Limb (tissue), 2 donors: ENCODE results near the gene CPM.
A peak's percentile ranks its signal among the peaks of the same experiment; 100 is the strongest.

Source experiments
- DNase-seq, 2 donors: peaks; one replicate each; pipeline ENCODE4 v3.0.0-alpha.2; 2016; ENCODE audit errors: extremely low spot score in 2 of 2

The CPM gene

DNA sequence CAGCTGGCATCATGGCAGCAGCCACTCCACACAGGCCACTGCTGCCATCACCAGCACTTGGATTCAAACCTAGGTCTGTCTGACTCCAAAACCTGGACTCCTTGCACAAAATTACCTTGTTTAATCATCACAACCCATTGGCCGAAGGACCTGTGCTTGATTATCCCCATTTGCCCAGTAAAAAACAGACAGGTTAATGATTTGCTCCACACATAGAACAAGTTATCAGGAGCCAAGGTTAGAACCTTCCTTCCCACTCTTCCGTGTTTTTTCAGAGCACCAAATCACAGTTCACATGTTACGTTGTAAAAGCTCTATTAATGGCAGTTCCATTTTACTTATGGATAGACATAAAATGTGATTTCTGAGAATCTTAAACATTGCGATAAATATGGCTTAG lies 23.5 kb upstream of the CPM start:
- DNase-seq, result no peak

DNA sequence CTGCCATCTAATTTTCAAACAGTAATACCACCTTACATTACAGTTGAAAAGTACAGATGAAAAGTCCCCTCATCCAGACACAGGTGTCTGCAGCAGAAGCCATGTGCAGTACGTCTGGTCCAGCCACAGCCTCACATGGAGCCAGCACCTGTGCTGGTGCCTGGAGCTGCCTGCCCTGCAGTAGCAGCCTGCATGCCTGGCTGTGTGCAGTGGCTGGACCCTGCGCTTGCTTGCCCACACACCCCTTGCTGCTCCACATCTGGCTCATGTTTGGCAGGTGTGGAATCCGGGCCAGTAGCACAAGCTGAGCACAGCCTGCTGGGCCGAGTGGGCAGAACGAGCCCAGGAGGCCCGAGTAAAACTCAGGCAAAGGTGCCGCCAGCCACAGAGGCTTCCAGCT lies 21.8 kb upstream of the CPM start:
- DNase-seq, result no peak

DNA sequence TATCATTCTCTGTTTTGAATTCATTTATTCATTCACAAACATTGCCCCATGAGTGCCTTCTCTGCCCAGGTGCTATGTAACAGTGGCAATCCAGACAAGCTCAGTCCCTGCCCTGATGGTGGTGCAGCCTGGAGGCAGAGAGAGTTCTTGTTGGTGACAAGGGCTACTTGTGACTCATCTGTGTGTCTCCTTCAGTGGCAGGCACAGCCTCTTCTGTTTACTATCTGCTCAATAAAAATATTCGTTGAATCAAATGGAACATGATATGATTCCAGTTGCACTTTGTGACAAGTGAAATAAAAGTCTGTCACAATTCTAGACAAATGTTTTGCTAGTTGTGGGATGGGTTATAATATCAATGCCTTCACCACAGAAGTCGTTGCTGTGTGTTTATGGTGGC lies 20.6 kb upstream of the CPM start:
- DNase-seq, result no peak

DNA sequence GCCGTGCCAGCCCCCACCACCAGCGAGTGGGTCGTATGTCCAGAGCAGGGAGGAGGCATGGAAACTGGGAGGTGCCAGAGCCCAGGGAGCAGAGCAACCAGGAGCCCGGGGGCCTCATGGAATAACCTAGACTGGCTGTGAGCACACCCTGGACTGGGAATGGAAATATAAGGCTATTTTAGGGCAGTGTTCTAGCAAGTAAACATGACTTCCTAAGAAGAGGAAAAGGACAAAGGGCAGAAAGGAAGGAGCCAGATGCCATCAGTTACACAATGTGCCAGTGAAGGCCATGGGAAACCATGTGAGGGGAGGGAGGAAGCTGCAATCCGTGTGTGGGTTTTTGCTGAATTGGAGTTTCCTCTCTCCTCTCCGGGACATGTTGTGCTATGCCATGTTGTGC lies 18.7 kb upstream of the CPM start:
- DNase-seq, result no peak

DNA sequence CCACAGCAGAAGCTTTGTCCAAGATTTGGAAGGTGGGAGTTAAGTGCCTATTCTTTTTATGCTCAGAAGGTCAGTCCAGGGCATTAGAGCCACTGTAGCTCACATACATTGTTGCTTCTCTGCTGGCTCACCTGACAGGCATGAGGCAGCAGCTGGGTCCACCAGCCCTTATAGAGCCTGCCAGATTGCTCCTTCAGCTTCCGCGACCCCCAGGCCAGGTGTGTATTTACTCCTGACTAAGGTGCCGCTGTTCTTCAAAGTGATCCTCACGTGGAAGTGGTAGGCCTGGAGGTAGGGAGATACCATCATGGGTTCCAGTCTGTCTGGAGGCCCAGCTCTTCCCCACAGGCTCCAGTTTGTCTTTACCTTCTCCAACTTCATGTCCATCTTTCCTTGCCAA lies 17.5 kb upstream of the CPM start:
- DNase-seq, result no peak

DNA sequence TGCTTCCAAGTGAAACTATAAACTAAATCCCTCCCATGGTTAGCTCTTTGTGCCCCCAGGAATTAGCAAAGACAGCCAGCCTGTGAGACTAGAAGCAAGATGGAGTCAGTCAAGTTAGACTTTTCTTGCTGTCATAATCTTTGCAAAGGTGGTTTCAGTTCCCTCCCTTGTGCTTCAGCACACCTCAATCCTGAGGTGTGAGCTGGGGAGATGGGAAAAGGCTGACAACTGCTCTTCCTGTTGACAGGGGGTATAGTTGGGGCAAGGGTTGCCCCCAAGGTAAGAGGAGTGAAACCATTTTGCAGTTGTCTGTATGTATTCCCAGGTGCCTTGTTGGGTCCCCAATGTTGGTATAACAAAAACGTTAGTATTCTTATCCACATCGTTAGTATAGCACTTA lies 12.3 kb upstream of the CPM start:
- DNase-seq, result no peak

DNA sequence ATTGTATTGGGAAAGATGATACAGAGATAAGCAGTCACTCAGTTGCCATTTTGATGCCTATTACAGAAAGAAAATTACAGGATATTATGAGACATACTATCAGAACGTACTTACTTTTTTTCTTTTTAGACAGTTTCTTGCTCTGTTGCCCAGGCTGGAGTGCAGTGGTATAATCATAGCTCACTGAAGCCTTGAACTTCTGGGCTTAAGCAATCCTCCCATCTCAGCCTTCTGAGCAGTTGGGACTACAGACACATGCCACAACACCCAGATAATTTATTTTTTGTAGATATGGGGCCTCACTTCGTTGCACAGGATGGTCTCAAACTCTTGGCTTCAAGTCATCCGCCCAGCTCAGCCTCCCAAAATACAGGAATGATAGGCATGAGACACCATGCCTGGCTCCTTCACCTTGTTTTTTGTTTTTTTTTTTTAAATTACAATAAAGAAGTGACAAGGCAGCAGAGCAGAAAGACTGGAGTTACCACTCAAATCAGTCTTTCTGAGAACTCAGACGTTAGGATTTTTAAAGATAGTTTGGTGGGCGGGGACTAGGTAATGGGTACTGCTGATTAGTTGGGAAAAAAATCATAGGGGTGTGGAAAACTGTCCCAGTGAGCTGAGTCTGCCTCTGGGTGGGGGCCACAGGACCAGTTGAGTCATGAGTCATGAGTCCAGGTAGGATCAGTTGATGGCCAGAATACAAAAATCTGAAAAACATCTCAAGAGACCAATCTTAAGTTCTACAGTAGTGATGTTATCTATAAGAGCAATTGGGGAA lies 11.5 kb upstream of the CPM start:
- no peak for DNase-seq

DNA sequence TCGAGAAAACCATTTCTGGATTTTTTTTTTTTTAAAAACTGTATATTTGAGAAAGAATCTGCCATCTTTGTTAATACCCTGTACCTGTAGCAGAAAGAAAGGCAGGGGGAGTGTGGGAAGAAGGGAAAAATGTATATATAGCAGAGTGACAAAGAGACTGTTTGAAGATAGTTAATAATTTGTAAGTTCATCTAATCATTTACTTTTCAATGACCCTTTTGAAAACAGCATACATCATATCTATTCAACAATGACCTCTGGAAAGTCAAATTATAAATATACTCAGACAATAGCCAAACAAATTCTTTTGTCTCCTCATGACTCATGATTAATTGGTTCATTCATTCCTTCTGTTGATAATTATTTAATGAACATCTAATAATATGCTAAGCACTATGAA lies 10.9 kb upstream of the CPM start:
- DNase-seq, result no peak

DNA sequence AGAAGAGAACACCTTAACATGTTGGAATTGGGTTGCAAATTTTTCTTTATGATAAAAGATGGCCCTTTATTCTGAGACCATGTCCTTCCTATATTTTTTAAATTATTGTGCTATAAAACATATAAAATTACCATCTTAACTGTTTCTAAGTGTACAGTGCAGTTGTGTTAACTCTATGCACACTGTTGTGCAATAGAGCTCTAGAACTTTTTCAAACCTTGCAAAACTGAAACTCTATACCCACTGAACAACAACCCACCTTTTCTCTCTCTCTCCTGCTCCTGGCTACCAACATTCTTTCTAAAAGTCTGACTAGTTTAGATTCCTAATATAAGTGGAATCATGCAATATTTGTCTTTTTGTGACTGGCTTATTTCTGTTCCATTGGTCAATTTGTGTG lies 7.8 kb upstream of the CPM start:
- DNase-seq, result no peak

DNA sequence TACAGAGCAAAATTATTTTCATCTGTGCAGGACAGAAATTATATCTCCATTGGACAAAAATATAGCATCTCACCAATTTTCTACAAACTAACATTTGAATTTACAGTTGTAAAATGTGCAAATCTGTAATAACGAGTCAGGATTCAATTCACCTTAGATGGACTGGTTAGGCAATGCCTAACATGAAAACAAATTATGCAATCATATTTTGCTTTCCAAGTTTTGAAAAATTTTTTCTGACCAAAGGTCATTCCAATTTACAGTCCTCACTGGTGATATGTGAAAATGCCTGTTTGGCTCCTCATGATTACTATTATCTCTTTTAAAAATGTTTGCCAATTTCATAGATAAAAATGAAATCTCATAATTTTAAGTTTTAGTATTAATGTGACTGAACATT lies 6.5 kb upstream of the CPM start:
- DNase-seq, result no peak

DNA sequence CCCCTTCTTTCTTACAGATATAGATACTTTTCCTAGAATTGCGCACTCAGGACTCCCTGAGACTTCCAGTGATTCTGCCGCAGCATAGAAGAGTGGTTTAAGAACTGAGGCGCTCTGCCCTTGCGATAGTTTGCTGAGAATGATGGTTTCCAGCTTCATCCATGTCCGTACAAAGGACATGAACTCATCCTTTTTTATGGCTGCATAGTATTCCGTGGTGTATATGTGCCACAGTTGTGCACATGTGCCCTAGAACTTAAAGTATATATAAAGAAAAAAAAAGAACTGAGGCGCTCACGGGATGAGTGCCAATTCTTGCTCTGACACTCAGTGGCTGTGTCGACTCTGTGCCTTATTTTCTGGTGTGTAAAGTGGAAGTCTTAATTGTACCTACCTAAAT lies 1.4 kb upstream of the CPM start:
- DNase-seq, result no peak

DNA sequence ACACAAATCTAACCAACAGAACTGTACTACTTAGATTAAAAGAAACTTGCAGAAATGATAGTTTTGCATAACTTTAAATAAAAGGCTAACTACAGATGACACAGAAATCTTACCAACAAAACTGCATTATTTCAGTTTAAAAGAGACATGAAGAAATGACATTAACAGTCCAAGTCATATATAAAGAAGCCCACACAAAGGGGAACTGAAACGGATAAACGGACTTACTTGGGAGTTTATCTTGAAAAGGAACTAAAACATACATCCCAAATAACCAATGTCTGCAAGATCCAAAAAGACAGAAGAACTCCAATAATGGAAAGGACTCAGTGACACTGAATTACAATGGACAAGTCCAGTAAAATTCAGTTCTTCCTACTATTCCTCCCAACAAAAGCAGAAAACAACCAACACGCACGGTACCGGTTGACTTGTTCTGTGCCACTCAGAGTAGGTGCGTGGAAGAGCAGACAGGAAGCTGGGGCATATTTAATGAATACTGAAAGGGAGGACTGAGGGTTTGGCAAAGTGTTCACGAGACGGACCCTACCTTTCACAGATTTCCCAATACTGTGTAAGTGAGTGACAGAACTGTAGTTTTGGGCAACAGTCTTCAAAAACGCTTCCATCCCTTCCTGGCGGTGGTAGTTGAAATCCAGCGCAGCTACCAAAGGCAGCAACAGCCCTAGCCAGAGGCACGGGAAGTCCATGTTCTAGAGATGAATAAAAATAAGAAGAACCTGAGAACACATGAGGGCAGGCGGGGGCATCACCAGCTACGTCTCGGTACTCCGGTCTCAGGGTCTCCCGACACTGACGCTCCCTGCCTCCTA lies 627 bp downstream of the CPM start:
- peak in 1 of 2 donors; percentile 29 for DNase-seq

DNA sequence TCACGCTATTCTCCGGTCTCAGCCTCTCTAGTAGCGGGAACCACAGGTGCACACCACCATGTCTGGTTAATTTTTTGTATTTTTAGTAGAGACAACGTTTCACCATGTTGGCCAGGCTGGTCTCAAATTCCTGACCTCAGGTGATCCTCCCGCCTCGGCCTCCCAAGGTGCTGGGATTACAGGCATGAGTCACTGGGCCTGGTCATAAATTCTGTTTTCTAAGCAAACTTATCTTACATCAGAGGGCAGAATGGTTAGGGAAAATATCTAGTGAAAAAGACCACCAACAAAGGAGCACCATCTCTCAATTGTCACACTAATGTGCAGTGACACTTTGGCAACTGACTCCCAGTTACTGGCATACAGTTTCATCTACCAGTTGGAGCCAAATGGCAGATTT lies 2.8 kb downstream of the CPM start:
- DNase-seq, result no peak

DNA sequence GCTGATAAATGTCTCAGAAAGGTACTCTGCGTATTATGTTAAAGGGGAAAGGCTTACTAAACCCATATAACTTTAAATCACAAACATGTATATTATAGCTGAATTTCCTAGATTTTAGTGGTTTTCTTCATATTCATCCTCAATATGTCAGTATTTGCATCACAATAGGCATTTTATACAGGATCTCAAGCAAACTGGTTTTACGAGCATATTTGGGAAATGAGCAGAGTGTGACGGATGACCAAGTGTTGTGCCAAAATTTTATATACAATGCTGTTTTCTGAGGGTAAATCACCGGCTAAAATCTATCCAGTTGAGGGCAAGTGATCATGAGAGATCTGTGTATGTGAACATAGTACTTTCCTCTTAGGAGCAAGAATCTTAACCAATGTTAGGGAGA lies 8.4 kb downstream of the CPM start:
- no peak for DNase-seq

DNA sequence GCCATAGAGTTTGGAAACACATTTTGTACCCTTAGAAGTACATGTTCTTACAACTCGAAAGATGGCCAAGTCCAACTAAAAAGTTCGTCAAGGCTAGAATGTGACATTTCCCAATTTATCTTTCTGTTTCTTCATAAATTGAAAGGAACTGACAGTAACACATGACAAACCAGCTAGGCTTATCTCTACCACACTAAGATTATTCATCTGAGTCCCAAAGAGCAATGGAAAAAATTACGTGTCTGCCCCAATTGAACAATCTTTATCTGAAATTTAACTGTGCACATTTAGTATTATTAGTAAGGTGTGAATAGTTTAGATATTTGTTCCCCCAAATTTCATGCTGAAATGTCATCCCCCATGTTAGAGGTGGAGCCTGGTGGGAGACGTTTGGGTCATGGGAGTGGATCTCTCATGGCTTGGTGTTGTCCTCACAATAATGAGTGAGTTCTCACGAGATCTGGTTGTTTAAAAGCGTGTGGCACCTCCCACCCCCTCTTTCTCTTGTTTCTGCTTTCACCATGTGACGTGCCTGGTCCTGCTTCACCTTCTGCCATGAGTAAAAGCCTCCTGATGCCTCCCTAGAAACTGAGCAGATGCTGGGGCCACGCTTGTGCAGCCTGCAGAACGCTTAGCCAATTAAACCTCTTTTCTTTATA lies 13.3 kb downstream of the CPM start:
- no peak for DNase-seq

DNA sequence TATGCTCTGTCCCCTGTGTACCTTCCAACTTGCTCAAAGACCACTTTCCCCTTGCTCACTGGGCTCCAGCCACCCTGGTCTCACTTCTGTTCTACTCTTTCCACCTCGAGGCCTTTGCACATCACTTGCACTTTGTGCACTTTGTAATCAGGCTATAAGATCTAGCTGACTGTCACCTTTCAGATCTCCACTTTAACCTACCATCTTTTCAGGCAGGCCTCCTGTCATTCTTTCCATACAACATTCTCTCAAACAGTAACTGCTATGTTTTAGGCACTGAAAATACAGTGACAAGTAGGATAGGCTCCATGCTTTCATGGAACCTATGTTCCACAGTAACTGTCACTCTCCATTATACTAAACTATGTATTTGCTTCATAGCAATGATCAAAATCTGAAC lies 14.0 kb downstream of the CPM start:
- no peak for DNase-seq

DNA sequence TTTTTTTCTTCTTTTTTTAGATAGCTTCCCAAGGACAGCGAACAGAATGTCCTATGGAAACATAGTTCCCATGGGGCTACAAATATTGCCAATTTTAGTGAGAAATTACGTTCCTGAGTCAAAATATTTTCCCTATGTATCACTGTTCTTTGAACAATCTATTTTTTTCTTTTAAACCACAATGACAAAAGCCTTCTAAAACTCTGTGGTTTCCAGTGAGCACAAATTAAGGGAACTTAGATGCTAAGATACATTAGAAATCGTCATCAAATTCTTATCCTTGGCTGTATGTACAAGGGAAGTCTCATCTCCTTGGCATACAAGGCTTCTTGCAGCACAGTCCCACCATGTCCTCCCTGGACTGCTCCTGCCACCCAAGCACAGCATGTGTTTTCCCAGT lies 17.9 kb downstream of the CPM start:
- DNase-seq, result no peak

DNA sequence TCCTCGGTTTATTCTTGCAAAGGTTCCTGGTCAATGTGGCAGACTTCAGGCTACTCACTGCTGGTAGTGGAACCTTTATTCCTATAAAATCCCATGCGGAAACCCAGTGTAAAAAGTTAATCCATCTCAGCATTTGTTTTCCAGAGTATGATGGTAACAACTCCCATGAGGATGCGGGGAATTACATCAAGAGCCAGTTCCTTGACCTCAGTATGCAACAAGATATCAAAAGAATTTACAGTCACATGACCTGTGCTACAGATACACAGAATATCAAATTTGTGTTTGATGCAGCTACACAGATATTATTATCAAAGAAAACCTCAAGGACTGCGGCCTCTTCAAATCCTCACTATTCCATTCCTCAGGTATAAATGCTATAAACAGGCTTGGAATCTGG lies 19.3 kb downstream of the CPM start:
- no peak for DNase-seq

DNA sequence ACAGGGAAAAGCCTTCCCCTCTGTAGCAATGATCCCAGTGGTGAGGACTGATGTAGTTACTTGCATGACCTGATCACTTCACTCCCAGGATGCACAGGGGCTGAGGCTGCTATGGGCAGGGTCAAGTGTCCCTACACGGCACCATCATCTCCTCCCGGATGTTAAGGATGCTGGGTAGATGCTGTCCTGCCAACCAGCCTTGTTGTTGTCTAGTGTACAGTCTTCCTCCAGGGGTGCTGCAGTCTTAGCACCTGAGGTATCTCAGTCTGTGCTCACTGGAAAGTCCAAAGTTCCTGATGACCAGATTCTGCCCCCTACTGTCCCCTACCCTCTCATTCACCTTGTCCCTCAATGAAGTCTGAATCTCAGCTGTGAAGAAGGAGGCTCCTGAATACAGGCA lies 20.1 kb downstream of the CPM start:
- DNase-seq, result no peak

DNA sequence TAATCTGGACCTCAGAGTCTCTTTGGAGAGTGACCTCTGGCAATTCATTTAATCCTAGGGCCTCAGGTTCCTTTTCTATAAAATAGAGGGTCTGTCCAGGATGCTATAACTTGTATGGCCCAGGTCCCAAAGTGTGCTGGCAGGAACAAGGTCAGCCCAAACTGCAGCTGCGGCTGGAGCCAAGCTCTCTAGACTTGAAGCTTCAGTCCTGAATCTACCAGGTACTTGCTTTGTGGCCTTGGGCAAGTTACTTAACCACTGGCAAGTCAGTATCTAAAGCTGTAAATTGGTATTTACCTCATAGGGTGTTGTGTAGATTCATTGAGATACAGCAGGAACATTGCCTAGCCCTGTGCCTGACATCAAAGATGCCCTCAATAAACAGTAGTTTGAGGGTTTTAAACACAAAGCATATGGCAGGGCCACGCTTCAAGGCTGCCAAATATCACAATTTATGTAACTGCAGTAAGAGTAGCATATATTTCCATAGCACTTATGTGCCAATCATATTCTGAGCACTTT lies 21.7 kb downstream of the CPM start:
- DNase-seq, result no peak

DNA sequence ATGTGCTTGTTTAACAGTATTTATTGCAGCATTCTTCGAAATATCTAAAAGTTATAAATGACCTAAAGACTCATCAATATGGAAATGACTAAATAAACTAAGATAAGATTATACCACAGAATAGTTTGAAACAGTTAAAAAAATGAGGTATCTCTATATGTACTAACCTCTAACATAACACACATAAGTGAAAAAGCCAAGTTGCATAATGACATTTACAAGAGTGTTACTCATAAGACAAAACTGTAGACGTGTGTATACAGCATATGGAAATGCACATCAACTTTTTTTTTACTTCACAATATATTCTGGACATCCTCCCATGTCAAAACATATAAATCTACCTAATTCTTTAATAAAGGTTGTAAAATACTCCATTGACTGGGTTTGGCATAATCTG lies 22.8 kb downstream of the CPM start:
- DNase-seq, result no peak

DNA sequence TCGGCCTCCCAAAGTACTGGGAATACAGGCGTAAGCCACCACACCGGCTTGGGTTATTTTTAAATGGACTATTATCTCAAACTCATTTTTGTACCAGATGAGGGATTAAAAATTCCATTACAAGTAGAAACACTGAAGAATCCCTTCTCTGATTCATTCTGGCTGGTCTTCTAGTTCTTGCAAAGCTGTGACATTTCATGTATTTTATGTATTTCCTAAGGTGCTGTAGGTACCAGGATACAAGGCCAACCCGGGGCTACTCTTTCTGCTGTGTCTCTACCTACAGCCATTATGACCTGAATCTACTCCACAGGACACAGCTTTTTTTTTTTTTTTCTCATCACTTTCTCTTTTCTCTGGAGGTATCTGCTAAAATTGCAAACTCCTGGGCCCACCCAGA lies 24.9 kb downstream of the CPM start:
- DNase-seq, result no peak
